Gastrocnemius medialis (tissue), 4 donors: Measurements from ENCODE around the gene ADRA2A.

ENCODE experiments used
- CTCF ChIP-seq, 5 experiments: fragments of 450-650 bp in 3 of 5; fragments of 200-600 bp in 2 of 5; sonication (generic) in 2 of 5; IDR thresholded peaks in 4 of 5; conservative IDR thresholded peaks in 1 of 5; 1 replicate in 4 of 5; 2 replicates in 1 of 5; pipeline ENCODE4 v1.5.1; 2016 to 2019; ENCODE audit warnings: antibody characterized with exemption in 5 of 5, mild to moderate bottlenecking in 3 of 5, moderate library complexity in 3 of 5
- POLR2A ChIP-seq, 2 donors: fragments of 450-650 bp; IDR thresholded peaks; one replicate each; pipeline ENCODE4 v1.6.1; 2017; ENCODE audit warnings: antibody characterized with exemption in 2 of 2, mild to moderate bottlenecking in 2 of 2, moderate library complexity in 2 of 2

- no peak for TF ChIP-seq POLR2A (IDR thresholded peaks at IDR 0.05)
- TF ChIP-seq CTCF (IDR thresholded peaks at IDR 0.05 in 4 of 5, conservative IDR thresholded peaks at IDR 0.05 in 1 of 5) = no peak
Observed at GRCh38 chr10:111123883-111124282, 47.1 kb downstream of the ADRA2A start.
